Large intestine (tissue), 3 donors: ENCODE results near the gene EIF4E2. TPM values are rescaled to one million over a fixed set of nuclear protein-coding genes. Genes with fewer than 3 reads are reported as not detected.

Experiments
- DNase-seq, 2 donors: peaks; one replicate each; pipeline versions ENCODE4 v3.0.0 to v3.0.0-alpha.2; 2013
- H3K27ac ChIP-seq: one replicate; pipeline ENCODE4 v1.5.1; 2013; ENCODE audit warnings: low read length
- H3K27me3 ChIP-seq: 2 replicates; pipeline ENCODE4 v1.6.1; 2013; ENCODE audit warnings: low read length; ENCODE audit not compliant: control insufficient read depth, insufficient read depth
- H3K36me3 ChIP-seq: 2 replicates; pipeline ENCODE4 v1.6.1; 2013; ENCODE audit warnings: low read length; ENCODE audit not compliant: control insufficient read depth, insufficient read depth
- H3K4me1 ChIP-seq: one replicate; pipeline ENCODE4 v1.6.1; 2013; ENCODE audit warnings: low read length; ENCODE audit not compliant: control insufficient read depth, insufficient read depth
- H3K4me3 ChIP-seq: one replicate; pipeline ENCODE4 v1.5.1; 2013; ENCODE audit warnings: low read length
- H3K9me3 ChIP-seq: one replicate; pipeline ENCODE4 v1.6.1; 2013; ENCODE audit warnings: mild to moderate bottlenecking, low read depth, low read length, moderate library complexity; ENCODE audit not compliant: control insufficient read depth
- WGBS: methylation state at CpG from one replicate; pipeline ENCODE4 v1.1.5; 2013; ENCODE audit warnings: low lambda C conversion rate; ENCODE audit not compliant: insufficient coverage; 5-methylcytosine and 5-hydroxymethylcytosine counted together
- polyA plus RNA-seq: library from polyadenylated mRNA; unstranded; fragments of 120-200 nt; gene quantifications from one replicate; pipeline ENCODE4 v1.2.1, GENCODE V29; 2013

EIF4E2 gene
- polyA plus RNA-seq, 1 donor: 77.3 TPM

GRCh38 chr2:232543928-232544631 lies 6.4 kb upstream of the EIF4E2 start:
- H3K4me3 ChIP-seq: no peak overlapping the region

GRCh38 chr2:232544674-232545073 lies 5.8 kb upstream of the EIF4E2 start:
- WGBS: no CpG with 5 or more reads among the region's 6 CpGs
- DNase-seq: no peak
- peaks cover 3% of the 10 kb centered on the region for H3K4me1 ChIP-seq
- H3K36me3 ChIP-seq: peaks cover 14% of the 10 kb centered on the region
- no peak overlapping the region for H3K27ac ChIP-seq
- no peak overlapping the region for H3K4me3 ChIP-seq
- H3K9me3 ChIP-seq: peaks cover 13% of the 10 kb centered on the region
- peaks cover 4% of the 10 kb centered on the region for H3K27me3 ChIP-seq

More at GRCh38 chr2:232543928-232544631, 6.4 kb upstream of the EIF4E2 start:
- Histone ChIP-seq H3K36me3 (peaks cover 14% of the 10 kb centered on the region), H3K4me1 (peaks cover 3% of the 10 kb centered on the region), H3K27ac (no peak overlapping the region), H3K9me3 (peaks cover 13% of the 10 kb centered on the region), H3K27me3 (peaks cover 10% of the 10 kb centered on the region)
- no CpG with 5 or more reads among the region's 19 CpGs for WGBS
- DNase-seq: no peak

DNA sequence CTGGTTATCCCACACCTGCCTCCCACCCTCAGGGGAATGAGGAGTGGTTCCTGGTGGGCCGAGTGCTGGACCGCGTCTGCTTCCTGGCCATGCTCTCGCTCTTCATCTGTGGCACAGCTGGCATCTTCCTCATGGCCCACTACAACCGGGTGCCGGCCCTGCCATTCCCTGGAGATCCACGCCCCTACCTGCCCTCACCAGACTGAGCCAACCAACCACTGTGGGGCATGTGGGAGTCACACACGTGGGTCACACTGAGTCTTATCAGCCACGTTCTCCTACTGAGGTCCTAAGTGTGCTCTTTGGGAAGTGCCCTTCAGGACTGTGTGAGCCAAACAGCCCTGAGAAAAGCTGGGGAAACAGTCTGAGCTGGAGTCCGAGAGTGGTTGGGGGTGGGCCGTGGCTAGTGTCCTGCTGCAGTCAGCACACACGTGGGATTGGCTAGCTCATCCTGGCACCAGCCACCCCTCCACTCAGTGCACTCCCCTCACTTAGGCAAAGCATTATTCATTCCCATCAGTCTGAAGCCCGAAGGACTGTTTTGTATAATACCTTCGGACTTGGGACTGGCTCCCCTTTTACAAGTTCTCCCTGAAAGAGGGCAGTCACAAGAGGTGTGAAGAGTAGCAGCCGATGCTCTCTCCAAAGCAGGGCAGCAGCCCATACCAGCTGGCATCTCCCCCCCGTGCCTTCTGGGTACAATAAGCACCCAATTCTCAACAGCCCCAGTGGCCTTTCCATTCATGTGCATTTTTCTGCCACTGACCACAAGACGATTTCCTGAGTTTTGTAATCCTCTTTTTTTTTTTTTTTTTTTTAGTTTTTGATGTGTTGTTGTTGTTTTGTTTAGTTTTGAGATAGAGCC lies 4.7 kb upstream of the EIF4E2 start:
- peaks cover 15% of the 10 kb centered on the region for H3K9me3 ChIP-seq
- H3K4me1 ChIP-seq: peaks cover 1% of the 10 kb centered on the region
- peaks cover 14% of the 10 kb centered on the region for H3K36me3 ChIP-seq
- no peak for DNase-seq
- 33% methylated on average over 1 of the region's 17 CpGs for WGBS
- H3K27me3 ChIP-seq: no peaks in the 10 kb centered on the region
- no peak overlapping the region for H3K27ac ChIP-seq
- no peak overlapping the region for H3K4me3 ChIP-seq

- Histone ChIP-seq H3K27ac (no peak overlapping the region), H3K9me3 (peaks cover 15% of the 10 kb centered on the region), H3K4me1 (peaks cover 6% of the 10 kb centered on the region), H3K27me3 (no peaks in the 10 kb centered on the region), H3K4me3 (no peak overlapping the region), H3K36me3 (peaks cover 14% of the 10 kb centered on the region)
- no peak for DNase-seq
- WGBS: no CpG with 5 or more reads among the region's 6 CpGs
Measured at GRCh38 chr2:232547991-232548390, 2.5 kb upstream of the EIF4E2 start.

GRCh38 chr2:232549655-232550353 lies 685 bp upstream of the EIF4E2 start:
- no peaks in the 10 kb centered on the region for H3K27me3 ChIP-seq
- WGBS: 70% methylated on average over 2 of the region's 21 CpGs
- peak overlapping the region; percentile 99 for H3K27ac ChIP-seq
- H3K4me3 ChIP-seq: peak overlapping the region; percentile 95
- DNase-seq: peak in 1 of 2 donors; percentile 28
- peaks cover 22% of the 10 kb centered on the region for H3K36me3 ChIP-seq
- peaks cover 8% of the 10 kb centered on the region for H3K9me3 ChIP-seq
- peaks cover 6% of the 10 kb centered on the region for H3K4me1 ChIP-seq

DNA sequence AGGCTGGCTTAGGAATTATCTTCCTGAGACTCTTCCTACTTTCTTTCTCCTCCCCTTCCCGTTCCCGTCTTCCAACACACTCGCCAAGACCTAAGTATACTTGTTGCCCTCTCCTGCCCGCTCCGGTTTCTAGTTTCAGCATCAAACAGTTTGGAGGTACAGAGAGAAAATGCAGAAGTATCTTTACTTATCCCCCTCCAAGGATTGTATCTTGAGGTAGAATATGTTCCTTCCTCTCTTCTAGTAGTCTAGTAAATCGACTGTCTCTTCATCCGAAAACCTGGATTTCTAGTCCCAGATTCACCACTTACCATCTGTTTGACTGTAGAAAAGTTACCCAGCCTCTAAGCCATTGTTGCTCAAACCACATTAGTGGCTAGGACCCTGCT lies 755 bp downstream of the EIF4E2 start:
- WGBS: 33% methylated on average over 6 of the region's 7 CpGs
- Histone ChIP-seq H3K27me3 (no peaks in the 10 kb centered on the region), H3K9me3 (peaks cover 8% of the 10 kb centered on the region), H3K27ac (peak overlapping the region; percentile 99), H3K4me3 (peak overlapping the region; percentile 95), H3K4me1 (peaks cover 6% of the 10 kb centered on the region), H3K36me3 (peaks cover 23% of the 10 kb centered on the region)
- no peak for DNase-seq

DNA sequence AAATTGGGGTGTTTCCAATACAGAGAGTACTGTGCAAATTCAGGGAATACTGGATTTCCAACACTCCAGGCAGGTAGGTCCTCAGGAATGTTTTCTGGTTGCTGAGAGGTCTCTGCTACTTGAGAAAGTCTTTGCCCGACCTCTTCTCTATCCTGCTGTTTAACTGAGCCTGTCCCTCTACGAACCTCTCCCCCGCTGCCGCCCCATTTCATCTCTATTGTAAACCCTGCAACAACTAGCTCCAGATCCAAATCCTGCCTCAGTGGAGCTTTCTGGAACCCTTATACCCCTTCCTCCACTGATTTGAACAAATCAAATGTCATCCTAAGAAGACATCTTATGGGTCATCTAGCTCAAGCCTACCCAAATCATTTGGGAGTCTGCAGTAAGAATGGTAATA lies 1.3 kb downstream of the EIF4E2 start:
- peaks cover 23% of the 10 kb centered on the region for H3K36me3 ChIP-seq
- DNase-seq: no peak
- H3K4me3 ChIP-seq: peak overlapping the region; percentile 95
- no peaks in the 10 kb centered on the region for H3K27me3 ChIP-seq
- no CpG with 5 or more reads among the region's 4 CpGs for WGBS
- H3K9me3 ChIP-seq: peaks cover 8% of the 10 kb centered on the region
- H3K27ac ChIP-seq: no peak overlapping the region
- peaks cover 6% of the 10 kb centered on the region for H3K4me1 ChIP-seq

- Histone ChIP-seq H3K4me3 (no peak overlapping the region), H3K9me3 (no peaks in the 10 kb centered on the region), H3K4me1 (peaks cover 4% of the 10 kb centered on the region), H3K27ac (no peak overlapping the region), H3K27me3 (no peaks in the 10 kb centered on the region), H3K36me3 (peaks cover 34% of the 10 kb centered on the region)
- no peak for DNase-seq
- 81% methylated on average over 2 of the region's 3 CpGs for WGBS
Measured at GRCh38 chr2:232556426-232556825, 5.9 kb downstream of the EIF4E2 start.

DNA sequence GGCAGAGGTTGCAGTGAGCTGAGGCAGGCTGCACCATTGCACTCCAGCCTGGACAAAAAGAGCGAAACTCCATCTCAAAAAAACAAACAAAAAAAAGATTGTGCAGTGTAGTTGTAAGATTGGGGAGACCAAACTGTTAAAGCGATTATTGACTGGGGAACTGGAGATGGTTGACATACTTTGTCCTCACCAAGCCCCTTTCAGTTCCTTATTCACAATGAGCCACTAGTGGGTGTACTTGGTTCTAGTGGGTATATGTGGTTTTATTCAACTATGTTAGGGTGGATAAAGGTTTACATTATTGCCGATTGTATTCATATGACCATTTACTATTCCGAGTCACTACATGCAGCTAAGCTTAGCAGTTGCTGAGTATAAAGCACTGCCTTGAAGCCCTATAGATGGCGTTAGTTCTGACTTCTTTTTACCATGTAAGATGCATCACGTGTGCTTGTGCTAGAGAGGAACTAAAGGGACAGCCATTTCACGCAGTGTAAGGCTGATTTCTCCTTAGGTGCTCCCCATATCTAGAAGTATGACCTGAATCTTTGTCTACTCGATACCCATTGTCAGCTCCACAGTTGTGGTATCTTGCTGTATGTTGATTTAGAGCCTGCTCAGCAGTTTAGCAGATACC lies 12.1 kb downstream of the EIF4E2 start:
- Histone ChIP-seq H3K4me1 (no peaks in the 10 kb centered on the region), H3K9me3 (no peaks in the 10 kb centered on the region), H3K4me3 (no peak overlapping the region), H3K27ac (no peak overlapping the region), H3K27me3 (no peaks in the 10 kb centered on the region), H3K36me3 (peaks cover 67% of the 10 kb centered on the region)
- WGBS: no CpG with 5 or more reads among the region's 8 CpGs
- DNase-seq: no peak

DNA sequence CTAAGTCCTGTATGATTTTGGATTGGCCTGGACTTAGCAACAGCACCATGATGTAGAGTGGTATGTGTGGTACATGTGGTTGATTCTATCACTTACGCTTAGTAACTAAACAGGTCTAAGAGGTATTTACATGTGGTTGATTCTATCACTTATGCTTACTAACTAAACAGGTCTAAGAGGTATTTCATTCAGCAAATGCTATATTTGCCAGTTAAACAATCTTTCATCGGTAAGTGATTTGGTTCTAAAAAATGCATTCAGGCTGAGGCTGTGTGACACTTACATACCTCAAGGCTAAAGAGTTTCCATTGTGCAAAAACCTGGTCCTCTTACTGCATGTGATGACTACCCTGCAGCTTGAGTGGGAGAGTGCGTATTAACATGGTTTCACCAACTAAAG lies 13.1 kb downstream of the EIF4E2 start:
- no peak overlapping the region for H3K27ac ChIP-seq
- no peak overlapping the region for H3K4me3 ChIP-seq
- 100% methylated on average over 1 of the region's 3 CpGs for WGBS
- no peak for DNase-seq
- no peaks in the 10 kb centered on the region for H3K27me3 ChIP-seq
- H3K36me3 ChIP-seq: peaks cover 73% of the 10 kb centered on the region
- no peaks in the 10 kb centered on the region for H3K4me1 ChIP-seq
- H3K9me3 ChIP-seq: no peaks in the 10 kb centered on the region
